ENCODE measurements around the gene CPEB4.

GRCh38 chr5:173984218-173984617, 96.1 kb downstream of the CPEB4 start:
- TF ChIP-seq CTCF (IDR thresholded peaks at IDR 0.05) (peak in 2 of 4 experiments; percentile 19 to 25), POLR2AphosphoS5 (IDR thresholded peaks at IDR 0.05) (no peak)

Data from prostate gland (tissue), 2 donors.